Renal cortex interstitium (tissue), 11 donors: ENCODE data around the gene SLC17A8. TPM values are rescaled to one million over a fixed set of nuclear protein-coding genes. Genes with fewer than 3 reads are reported as not detected.
"Not testable (repeated sequence)": the region's sequence is repeated elsewhere in the genome, so short reads cannot be mapped to it uniquely, and the experiment has no call there.

Experiments used
- DNase-seq, 11 donors: peaks; one replicate each; pipeline ENCODE4 v3.0.0-alpha.2; 2013; ENCODE audit warnings: low read depth in 9 of 11, low spot score in 4 of 11; ENCODE audit errors: extremely low read depth in 1 of 11
- polyA plus RNA-seq, 3 donors: library from polyadenylated mRNA; unstranded; fragments of 120-200 nt; gene quantifications; one replicate each; pipeline ENCODE4 v1.2.1, GENCODE V29; 2013; ENCODE audit not compliant: insufficient read length in 3 of 3

SLC17A8 gene
- polyA plus RNA-seq, 3 donors = 0.23 to 1.2 (median 1.1) TPM

DNA sequence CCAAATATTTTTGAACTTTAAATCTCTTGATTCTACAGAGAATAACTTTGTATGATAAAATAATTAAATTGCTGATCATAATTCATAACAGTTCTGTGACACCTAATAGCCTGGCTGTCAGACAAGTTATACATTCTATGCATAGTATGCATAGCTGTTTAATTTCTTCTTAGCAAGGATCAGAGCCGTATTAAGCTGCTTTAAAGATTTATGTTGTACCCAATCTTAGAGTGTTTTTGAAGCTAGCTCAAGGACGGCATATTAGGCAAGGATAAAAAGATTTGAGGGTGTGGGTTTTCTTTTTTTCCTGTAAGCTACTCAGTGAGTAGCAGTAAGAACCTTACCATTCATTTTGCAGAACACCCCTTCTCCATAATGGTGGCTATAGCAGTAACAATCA lies 45.9 kb downstream of the SLC17A8 start:
- no peak for DNase-seq

DNA sequence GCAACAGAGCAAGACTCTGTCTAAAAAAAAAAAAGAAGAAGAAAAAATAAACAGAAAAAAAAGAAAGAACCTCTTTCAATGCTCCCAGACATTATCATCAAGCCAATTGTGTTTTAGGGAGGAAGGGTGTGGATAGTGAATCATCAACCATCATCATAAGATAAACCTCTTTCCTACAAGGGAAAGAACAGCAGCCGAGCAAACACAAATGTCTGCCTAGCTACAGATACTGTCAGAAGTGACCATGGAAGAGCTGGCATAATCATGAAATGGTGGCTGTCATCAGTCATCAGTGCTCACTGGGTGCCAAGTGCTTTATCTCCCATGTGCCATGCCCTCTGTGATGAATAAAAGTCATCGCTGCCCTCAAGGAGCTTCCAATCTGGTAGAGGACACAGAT lies 46.6 kb downstream of the SLC17A8 start:
- DNase-seq = no peak

DNA sequence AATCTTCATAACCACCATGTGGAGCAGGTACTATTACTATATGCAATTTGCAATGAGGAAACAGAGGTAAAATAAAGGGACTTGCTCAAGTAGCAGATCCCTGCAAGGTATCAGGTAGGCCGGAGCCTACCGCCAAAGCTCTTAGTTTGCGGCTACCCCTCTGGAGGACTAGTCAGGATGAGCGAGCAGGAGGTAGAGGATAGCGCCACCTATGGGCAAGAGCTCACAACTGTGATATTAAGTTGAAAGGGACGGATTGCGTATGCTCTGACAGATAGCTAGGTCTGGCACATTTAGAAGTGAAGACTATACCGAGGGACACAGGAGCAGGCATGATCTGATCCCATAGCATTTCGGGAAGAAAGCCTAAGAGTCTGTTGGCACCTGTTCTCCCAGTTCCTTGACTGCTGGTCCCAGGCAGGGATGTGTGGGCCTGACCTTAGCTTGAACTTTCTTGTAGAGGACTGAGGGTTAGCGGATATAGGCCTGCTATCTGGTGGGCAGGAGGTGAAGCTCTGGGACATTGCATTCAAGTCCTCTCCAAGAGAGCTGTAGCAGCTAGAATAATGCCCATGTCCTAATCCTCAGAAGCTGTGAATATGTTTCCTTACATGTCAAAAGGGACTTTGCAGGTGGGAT lies 48.0 kb downstream of the SLC17A8 start:
- DNase-seq = peak; percentile 7 to 22 (median 12)

- no peak for DNase-seq
These were observed 56.1 kb downstream of the SLC17A8 start for GRCh38 chr12:100413001-100413400.

GRCh38 chr12:100414739-100415138 lies 57.9 kb downstream of the SLC17A8 start:
- DNase-seq = no peak

DNA sequence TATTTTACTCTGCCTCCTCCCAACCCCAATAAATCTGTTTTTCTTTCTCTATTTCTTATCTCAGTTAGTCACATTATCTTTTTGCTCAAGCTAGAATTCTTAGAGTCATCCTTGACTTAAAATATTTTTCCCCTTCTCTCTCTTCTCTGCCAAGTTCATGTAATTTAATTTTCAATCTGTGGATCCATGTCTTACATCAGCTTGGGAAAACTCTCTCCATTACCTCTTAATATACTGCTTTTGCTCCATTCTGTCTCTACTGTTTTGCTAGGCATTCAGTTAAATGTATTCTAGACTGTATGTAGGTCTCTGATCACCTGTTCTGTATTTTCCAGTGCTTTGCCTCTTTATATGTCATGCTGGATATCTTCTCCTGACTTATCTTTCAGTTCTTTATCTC lies 65.8 kb downstream of the SLC17A8 start:
- no peak for DNase-seq

DNA sequence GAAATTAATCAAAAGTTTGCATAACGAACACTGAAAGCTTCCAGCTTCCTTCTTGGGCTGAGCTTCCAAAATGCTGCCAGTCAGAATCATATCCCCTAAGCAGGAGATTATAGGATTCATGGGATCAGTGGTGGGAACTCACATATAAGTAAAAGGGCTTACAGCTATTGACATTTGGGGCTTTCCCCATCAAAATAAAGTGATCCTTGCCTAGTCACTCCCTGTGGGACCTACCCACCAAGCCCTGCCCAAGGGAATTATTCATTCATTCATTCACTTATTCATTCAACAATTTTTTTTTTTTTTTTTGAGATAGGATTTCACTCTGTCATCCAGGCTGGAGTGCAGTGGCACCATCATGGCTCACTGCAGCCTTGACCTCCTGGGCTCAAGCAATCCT lies 69.3 kb downstream of the SLC17A8 start:
- DNase-seq = no peak

DNA sequence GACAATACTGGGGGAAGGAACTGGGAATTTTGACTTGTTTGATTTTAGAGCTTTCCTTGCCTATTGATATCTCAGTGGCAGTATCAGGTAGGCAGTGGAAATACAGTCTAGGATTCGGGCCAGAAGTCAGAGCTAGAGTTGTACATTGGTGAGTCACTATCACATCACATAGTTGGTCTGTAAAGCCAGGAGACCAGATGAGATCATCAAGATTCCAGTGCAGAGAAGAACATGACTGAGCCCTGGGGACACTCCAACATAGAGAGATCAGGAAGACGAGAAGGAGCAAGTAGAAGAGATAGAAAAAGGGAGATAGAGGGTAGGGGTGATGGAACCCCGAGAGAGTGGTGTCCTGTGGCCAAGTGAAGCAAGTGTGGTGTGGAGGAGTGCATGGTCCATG lies 70.2 kb downstream of the SLC17A8 start:
- no peak for DNase-seq

- not testable (repeated sequence) for DNase-seq
These were observed 73.4 kb downstream of the SLC17A8 start for GRCh38 chr12:100430251-100430650.

DNA sequence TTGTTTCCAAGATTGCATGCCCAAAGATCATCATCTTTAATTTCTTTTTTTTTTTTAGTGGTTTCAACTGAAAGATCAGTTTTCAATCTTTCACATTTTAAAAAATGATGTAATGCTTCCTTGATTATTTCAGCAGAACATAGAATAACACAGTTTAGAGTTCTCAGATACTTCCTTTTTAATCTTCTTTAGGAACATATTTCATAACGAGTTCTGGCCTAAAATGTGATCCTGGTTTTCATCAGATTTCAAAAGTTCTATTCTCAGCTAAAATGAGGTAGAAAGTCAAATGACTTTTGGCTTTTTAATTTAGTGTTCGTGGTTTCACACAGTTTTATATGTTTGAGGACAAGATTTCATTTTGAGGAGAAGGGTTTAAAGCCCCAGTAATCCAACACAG lies 76.8 kb downstream of the SLC17A8 start:
- DNase-seq = no peak

DNA sequence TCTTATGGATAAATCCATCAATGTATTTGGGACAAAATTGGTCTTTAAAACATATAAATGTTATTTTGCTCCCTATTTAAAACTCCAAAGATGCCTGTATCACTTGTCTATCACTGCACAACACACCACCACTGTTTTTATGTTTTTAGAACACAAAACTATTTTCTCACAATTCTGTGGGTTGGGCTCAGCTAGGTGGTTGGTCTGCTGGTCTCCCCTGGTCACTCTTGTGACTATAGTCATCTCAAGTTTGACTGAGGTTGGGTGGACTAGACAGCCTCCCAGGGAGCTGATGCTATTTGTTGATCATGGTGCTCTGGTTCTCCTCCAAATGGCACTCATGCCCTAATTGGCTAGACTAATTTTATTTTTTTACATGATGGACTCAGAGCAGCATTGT lies 77.3 kb downstream of the SLC17A8 start:
- no peak for DNase-seq

GRCh38 chr12:100435957-100436356 lies 79.1 kb downstream of the SLC17A8 start:
- no peak for DNase-seq

DNA sequence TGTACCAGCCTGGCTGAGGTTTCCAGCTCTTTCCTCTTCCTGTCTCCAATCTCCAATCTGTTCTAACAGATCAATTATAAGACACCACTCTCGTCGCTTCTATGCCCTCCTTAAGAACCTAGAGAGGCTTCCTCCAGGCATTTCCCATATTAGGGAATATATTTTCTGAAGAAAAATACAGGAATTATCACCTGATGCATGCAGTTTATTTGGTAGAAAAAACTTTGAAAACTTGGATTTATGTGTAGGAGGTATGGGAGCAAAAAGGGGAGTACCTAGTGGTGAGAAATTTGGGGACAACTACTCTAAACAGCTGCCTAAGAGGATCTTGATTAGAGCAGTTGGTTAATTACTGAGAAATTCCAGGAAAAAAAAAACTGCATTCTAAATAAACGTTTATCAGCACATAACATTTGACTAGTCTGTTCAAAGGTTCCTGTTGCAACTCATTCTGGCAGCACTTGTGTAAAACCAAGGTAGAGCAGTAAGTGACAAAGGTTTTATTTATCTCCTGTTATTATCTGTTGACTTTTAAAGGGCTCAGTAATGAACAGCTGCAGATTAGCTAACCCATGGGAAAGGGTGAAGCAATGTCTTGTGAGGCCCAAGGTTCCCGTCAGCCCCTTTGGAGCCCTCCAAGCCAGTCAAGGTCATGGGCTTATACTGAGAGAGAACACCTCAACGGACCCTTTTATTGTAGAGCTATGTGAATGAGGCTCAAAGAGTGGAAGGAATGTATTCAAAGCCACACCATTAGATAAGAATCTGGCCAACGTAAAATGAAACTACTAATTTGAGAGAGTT lies 80.4 kb downstream of the SLC17A8 start:
- DNase-seq = no peak

- DNase-seq = no peak
These were observed 82.9 kb downstream of the SLC17A8 start for GRCh38 chr12:100439797-100440196.

DNA sequence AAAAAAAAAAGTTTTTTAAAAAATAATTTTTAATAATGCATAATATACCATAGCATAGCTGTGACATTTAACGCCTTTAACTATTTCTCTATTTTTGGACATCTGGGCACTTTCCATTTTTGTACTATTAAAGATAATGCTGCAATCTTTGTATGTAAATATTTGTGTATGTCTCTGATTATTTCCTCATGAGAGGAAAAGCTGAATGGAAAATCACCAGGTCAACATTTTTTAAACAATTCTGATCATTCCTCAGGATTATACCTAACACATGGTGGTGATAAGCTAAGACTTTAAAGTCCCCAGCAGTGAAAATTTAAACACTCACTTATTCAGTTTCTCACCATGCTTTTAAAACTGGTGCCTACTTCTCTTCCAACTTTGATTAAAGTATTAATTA lies 85.5 kb downstream of the SLC17A8 start:
- DNase-seq = no peak

GRCh38 chr12:100443434-100443833 lies 86.6 kb downstream of the SLC17A8 start:
- DNase-seq = no peak

- no peak for DNase-seq
These were observed 88.2 kb downstream of the SLC17A8 start for GRCh38 chr12:100445081-100445481.

DNA sequence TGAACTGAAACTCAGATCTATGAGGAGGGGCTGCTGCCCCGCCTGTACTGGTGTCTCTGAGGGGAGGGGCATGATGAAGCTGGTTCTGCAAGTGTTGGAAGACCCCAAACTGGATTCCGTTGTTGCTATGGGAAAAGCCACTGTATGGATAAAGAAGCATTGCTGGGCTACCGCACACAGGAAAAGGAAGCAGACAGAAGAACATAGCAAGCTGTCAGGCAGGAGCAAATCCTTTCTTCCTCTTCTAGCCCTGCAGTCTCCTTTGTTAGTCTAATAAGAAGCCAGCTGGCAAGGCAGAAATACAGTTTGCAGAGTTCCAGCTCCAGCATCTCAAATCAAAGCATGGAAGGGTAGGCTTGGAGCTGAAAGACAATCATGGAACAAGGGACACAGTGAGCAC lies 90.5 kb downstream of the SLC17A8 start:
- DNase-seq = no peak

GRCh38 chr12:100448656-100449055 lies 91.8 kb downstream of the SLC17A8 start:
- DNase-seq = no peak

GRCh38 chr12:100450735-100451134 lies 93.9 kb downstream of the SLC17A8 start:
- DNase-seq = no peak

DNA sequence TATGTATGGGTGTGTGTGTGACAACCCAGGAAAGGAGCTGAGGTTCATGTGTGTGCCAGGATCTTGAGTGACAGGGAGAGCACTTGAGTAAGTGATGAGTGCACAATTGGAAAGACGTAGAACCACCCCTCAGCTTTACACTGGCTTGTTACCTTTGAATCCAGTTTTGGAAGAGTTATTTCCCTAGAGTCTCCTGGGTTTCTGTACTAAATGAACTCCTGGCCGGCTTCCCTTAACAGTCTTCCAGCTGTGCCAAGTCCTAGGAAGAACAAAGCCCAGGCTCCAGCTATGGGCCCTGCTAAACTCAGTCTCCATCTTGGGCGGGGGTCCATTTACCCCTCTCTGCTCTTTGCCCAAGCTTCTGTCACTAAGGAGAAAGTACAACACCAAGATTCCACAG lies 97.1 kb downstream of the SLC17A8 start:
- DNase-seq = no peak
